ENCODE data around the gene IFT52.

The IFT52 gene, protein sequence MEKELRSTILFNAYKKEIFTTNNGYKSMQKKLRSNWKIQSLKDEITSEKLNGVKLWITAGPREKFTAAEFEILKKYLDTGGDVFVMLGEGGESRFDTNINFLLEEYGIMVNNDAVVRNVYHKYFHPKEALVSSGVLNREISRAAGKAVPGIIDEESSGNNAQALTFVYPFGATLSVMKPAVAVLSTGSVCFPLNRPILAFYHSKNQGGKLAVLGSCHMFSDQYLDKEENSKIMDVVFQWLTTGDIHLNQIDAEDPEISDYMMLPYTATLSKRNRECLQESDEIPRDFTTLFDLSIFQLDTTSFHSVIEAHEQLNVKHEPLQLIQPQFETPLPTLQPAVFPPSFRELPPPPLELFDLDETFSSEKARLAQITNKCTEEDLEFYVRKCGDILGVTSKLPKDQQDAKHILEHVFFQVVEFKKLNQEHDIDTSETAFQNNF

DNA sequence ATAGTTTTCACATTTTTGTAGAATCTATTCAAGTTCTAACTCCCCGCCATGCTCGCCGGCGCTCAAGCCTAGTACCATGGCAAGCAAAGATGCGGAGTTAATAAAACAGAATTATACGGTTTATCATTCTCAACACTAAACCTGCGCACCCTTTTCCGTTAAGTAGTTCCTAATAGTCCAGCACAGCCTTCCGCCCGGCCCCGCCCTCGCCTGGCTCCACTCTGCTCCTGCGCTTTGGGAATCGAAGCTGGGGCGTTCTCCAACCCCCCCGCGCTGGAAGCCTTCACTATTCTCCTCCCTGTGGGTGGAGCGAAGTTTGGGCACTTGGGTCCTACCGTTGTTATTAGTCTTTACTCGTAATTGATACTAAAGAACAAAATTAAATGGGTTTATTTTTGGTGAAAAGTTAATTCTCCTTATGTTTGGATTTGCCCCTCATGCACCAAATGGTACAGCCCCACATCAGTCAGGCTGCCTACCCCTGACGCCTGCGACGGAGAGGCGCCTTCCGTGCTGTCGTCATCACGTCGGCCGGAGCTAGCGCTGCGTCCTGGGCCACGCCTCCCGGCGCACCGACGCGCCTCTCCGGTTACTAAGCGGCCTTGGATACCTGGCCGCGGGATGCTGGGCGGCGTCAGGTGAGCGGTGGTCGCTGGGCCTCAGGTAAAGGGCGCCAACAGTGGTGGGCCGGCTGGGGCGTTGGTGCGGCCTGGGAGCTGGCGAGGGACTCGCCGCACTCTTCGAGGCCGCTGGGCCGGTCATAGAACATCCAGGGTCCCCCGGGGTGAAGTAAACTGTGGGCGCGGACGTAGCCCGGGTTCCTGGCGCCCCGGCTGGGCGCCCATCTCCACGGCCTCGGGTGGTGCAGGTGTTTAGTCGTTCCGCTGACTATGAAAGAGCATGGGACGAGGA lies at the start of gene IFT52:
TSS of gene IFT52 (plus strand) at position 546 of the 912 bp plus-strand sequence. CDS start 3,762 bp downstream, outside the sequence.
- intact Hi-C loops (cut with DNase I): loop anchor here (5.0 kb wide), 1 partner anchor 133 kb away; the partner anchor contains the start of gene SRSF6
- DNase-seq: peak; percentile 88 to 98 (median 94)

DNA sequence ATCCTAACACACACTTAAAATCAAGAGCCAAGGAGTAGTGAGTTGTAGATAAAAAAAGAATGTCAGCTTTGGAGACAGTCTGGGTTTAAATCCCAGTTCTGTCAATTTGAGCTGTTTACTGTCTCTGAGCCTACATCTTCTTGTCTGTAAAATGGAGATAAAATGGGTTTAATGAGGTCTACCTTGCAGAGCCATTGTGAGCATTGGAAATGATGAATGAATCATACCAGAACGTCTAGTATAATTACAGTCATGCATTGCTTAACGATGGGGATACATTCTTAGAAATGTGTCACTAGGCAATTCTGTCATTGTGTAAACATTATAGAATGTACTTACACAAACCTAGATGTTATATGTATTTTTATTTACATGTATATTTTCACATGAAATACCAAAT lies 49.5 kb upstream of the IFT52 start:
- intact Hi-C loops (cut with DNase I): no loop called here
- DNase-seq: peak in 1 of 42 donors; percentile 15

DNA sequence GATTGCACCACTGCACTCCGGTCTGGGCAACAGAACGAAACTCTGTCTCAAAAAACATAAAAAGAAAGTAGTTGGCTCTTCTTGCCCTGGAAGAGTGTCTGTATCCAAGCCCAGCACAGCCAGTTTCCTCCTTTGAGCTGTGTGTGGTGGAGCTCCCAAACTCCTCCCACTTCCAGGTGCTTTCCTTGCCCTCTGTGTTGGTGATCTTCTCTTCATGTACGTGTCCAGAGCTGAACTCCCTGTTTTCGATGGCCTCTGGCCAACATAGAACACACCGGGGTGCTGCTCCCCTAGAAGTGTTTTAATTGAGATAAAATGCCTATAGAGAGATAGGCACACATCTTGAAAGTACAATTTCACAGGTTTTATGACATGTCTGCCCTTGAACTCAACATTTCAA lies 48.6 kb upstream of the IFT52 start:
- intact Hi-C loops (cut with DNase I): no loop called here
- peak in 2 of 42 donors; percentile 4 to 16 for DNase-seq

DNA sequence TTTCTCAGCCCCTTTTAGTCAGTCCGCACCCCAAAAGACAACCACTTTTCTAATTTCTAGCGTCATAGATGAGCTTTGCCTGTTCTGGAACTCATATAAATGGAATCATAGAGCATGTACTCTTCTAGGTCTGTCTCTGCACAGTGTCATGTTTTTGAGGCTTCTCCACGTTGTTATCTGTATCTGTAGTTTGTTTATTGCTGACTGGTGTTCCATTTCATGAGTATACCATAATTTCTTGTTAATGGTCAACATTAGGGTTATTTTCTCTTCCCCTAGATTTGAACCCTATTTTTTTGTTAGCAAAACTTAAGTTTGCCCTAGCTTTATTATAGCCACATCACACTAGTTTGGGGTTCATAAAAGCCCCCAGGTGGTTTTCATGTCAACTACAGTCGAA lies 48.1 kb upstream of the IFT52 start:
- intact Hi-C loops (cut with DNase I): no loop called here
- DNase-seq: no peak

DNA sequence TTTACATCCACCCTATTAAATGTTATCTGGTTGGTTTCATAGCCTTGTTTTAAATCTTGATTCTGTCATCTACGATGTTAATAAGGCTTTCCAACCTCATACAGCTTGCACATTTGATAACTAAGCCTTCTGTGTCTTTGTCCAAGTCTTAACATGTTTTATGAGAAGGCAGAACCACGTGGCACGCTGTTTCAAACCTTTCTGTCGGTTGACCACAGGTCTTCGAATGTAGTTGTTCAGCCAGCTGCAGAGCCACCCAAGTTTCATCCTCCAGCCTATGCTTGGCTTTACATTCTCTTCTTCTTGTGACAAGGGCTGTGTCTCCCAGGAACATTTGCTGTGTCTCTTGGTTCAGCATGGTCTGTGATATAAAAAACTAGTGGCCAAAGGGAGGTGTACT lies 47.6 kb upstream of the IFT52 start:
- intact Hi-C loops (cut with DNase I): no loop called here
- no peak for DNase-seq

DNA sequence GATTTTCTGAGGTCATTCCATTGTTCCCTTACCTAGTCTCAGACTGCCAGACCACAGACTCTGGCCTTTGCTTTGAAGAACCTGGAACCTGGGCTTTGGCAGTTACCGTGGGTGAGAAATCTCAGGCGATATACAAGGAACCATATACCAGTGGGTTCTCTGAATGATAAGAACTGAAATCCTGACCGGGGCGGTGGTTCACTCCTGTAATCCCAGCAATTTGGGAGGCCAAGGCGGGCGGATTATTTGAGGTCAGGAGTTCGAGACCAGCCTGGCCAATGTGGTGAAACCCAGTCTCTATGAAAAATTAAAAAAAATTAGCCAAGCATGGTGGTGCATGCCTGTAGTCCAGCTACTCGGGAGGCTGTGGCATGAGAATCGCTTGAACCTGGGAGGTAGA lies 46.2 kb upstream of the IFT52 start:
- intact Hi-C loops (cut with DNase I): no loop called here

DNA sequence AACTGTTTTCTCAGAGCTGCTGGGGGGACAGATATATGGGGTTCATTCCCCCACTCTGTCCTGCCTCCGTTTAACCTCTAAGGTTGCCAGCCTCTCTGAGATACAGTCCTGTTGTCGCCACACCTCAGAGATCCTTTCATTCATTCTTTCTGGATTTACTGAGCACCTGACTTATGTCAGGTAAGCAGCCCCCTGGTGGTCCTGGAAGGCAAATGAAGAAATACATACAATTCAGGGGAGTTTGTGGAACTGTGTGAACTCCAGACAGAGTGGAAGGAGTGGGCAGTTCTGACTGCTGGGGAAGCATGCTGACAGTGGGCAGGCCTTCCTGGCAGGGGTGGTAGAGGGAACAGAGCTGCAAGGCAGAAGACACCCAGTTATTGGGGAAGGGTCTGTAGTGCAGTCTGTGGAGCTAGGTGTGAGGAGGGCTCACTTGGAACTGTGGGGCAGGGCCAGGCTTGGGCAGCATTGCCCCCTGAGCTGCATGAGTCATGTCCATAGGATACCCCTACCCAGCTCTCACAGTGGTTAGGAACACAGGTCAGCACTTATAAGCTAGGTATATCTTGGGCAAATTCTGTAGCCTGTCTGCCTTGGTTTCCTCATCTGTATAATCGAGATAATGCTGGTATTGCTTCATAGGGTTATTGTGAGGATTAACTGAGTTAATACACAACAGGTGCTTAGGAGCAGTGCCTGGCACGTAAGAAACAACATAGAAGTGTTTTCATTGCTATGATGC lies 44.7 kb upstream of the IFT52 start:
- DNase-seq: no peak

More for the DNA sequence above, 46.2 kb upstream of the IFT52 start:
- DNase-seq: peak in 2 of 42 donors; percentile 8 to 30

DNA sequence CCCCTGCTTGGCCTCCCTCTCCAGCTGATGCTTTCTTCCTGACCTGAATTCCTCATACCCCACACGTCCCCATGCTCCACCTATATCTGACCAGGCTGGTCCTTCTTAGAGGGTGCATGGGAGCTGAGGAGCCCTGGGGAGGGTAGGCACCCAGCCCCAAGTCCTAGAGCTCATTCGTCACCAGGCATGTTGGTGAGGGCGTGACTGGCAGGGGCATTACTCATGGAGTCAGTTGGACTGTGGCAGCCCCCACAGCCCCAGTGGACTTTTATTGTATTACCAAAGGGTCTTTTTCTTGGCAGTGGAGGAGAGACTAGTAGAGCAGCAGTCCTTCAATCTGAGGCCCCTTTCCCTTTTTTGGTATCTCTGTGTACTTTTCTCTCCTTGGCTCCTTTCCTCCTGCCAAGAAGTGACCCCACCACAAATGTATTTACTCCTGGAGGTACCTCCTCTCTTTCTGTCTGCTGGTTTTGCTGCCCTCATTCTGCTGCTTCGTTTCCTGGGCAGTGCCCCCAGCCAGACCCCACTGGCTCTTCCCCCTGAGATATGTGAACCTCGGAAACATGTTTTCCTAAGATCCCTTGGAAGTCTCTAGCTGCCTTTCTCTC lies 42.4 kb upstream of the IFT52 start:
- DNase-seq: no peak
- intact Hi-C loops (cut with DNase I): no loop called here

More for the DNA sequence above, 44.7 kb upstream of the IFT52 start:
- intact Hi-C loops (cut with DNase I): no loop called here

DNA sequence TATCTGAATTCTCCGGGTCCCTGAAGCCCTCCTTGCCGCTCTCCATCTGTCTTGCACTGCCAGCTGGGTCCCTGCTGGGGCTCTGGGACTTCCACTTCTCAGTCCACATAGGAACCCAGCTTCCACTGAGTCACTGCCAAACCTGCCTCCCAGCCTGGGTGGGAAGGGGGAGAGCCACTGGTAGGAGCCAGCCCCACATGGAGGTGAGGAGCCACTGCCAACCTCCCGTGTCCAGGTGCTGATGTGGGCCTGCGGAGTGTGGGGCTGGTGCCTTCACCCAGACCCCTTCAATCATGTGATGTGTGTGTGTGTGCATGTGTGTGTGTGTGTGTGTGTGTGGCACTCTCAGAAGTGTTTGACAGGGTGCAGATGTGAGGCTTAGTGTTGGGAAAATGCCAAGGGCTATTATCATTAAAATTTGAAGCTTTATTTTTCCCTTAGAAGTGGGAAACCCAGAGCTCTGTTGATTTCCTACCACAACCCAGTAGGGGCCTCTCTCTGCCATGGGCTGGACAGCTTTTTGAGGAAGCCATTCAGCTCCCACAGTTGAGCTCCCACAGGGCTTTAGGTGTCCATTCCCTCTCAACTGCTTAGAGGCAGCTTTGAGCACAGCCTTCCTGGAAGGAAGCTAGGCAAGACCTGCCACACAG lies 41.2 kb upstream of the IFT52 start:
- no peak for DNase-seq
- intact Hi-C loops (cut with DNase I): no loop called here

DNA sequence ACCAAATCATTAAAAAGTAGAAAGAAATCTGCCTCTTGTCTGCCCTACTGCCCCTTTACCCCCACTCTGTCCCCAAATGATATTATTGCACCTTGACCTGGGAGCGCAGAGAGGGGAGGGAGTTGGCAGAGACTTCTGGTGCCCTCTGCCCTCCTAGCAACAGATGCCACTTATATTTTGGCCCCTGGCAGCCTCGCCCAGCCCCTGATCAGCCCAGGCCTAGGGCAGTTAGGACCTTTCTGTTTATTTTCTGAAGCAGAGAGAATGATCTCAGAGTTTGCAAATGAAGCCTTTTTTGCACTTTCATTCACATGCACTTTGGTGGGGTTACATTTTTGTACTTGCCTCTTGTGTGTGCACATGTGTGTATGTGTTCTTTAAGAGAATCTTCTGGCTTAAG lies 40.3 kb upstream of the IFT52 start:
- DNase-seq: no peak
- intact Hi-C loops (cut with DNase I): no loop called here

DNA sequence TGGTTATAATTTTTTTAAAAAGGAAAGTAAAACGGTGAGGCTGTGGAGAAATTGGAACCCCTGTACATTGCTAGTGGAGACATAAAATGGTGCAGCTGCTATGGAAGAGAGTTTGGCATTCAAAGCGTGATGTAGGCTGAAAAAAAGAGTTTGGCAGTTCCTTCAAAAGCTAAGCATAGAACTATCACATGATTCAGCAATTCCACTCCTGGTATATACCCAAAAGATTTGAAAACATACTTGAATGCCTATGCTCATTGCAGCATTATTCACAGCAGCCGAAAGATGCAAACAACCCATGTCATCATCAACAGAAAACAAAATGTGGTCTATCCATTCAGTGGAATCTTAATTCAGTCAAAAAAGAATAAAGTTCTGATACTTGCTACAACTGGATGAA lies 36.4 kb upstream of the IFT52 start:
- intact Hi-C loops (cut with DNase I): no loop called here
- no peak for DNase-seq

DNA sequence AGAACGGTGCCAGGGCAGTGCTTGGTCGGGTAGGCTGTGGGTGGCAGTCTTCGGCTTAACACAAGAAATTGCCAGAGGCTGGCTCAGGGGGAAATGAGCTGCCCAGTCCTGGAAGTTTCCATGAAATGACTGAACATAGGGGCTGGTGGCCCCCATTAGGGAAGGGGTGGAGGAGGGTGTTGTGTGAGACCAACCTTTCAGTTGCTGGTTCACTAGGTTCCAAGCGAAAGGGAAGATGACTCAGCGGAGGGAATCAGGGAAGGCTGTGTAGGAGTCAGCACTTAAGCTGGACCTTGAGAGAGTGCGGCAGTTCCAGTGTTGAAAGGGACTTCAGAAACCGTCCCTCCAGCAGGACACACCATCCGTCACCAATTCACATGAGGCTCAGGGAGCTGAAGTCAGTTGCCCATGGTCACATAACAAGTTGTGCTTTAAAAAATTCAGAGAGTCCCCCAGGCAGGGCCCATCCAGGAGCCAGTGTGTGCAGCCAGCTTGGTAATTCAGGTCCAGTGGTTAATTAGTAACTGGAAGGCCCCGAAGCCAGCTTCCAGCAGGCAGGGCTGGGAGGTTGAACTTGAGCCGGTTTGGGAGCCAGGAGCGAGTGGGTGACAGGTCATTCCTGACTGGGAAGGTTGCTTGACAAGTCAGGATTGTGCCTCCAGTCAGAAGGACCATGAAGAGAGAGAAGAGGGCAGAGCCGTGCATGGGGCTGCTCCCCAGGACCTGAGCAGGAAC lies 32.2 kb upstream of the IFT52 start, which contains the start of gene SGK2:
TSS of gene SGK2 (plus strand) at position 616 of the 735 bp plus-strand sequence. CDS start 7,469 bp downstream, outside the sequence.
- intact Hi-C loops (cut with DNase I): no loop called here
- peak in 6 of 42 donors; percentile 6 to 47 (median 18) for DNase-seq

DNA sequence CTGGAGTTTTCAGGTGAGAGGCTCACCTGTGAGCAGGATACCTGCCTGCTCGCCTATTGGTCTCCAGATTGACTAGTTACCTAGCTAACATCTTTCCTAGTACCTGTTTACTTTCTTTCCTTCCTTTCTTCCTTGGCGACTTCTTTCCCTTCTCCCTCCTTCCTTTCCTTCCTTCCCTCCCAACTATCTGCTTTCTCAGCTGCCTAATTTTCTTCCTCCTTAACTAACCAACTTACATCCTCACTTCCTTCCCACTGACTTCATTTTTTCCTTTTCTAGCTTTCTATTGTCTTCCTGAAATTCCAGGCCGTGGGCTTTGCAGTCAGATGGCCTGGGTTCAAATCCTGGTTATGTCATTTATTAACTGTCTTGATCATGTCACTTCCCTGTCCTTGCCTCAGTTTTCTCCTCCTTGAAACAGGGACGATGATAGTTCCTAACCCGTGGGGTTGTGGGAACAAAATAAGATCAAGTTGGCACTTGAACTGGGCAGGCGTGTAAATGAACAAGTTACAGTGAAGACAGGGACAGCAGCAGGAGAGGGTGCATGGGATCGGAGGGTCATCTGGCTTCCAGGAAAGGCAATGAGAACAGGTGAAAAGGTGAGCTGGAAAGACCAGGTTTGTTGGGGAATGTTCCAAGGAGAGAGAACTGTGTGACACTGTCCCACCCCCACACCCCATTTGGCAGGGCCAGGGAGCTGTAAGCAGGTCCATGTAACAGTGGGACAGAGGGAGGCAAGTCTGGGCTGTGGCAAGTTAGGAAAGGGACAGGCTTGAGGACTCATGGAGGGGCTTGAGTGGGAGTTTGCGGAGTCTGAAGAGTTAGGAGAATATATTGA lies 31.4 kb upstream of the IFT52 start:
- no peak for DNase-seq
- intact Hi-C loops (cut with DNase I): no loop called here

DNA sequence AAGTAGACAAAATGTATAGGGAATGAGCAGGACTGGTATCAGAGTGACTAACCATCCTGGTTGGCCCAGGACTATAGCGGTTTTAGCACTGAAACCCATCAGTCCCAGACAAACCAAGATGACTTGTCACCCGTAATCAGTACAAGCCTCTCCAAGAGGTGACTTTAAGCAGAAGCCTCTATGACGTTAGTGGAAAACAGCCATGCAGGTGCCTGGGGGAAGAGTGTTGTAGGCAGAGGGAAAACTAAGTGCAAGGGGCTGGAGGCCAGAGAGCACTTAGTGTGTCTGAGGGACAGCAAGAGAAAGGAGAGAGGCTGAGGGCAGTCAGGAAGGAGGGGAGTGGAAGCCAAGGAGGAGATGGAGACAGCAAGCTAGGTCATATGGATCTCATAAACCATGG lies 29.8 kb upstream of the IFT52 start:
- intact Hi-C loops (cut with DNase I): no loop called here
- no peak for DNase-seq

DNA sequence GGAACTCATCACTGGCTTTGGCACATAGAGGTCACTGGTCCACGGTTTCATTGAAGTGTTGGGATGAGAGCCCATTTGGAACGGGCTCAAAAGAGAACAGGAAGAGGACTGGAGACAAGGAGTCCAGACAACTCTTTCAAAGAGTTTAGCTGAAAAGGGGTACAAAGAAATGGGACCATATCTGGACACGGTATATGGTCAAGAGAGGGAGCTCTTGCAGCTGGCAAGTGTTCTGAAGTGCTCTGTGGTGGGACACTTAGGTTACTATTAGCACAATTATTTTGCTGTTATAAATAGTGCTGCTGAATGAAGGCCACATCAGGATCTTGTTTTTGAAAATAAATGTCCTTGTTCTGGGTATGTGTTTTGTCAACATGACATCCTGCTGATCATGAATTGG lies 27.3 kb upstream of the IFT52 start:
- no peak for DNase-seq

DNA sequence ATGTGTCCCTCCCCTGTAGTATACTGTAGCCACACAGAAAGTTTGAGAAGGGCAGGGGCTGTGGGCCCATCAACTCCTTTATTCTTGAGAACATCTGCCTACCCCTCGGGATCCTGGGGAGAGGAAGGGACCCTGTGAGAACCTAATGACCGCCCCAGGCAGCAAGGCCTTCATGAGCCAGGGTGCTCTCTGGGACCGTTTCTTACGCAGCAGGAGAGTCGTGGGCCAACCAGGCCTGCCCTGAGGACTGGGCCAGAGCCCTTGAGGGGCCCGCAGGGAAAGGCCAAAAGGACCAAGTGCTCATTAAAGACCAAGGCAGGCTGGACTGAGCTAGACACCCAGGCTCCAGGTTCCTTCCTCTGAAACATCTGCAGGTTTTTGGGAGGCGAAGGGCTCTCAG lies 26.7 kb upstream of the IFT52 start:
- intact Hi-C loops (cut with DNase I): no loop called here
- no peak for DNase-seq

More for the DNA sequence above, 27.3 kb upstream of the IFT52 start:
- intact Hi-C loops (cut with DNase I): no loop called here

DNA sequence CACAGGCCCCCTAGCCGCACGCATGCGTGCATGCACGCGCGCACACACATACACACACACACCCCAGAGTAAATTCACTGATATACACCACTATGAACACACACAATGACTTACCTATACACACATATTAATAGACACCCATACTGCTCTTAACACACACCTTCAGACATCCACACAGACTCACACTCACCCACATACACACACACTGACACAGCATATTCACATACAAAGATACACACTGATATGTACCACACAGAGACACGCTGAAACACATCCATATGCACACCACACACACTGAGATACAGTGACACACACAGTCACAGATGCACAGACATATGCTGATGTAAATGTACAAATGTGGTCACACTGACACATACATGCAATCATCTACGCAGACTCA lies 26.3 kb upstream of the IFT52 start:
- DNase-seq: no peak
- intact Hi-C loops (cut with DNase I): no loop called here
